BLaER1 (cell line): ENCODE measurements around the gene IRX6.

Source experiments
- H3K27ac ChIP-seq: shearing (Covaris generic); formaldehyde crosslinking; 2 replicates; pipeline ENCODE4 v1.8.1; 2022
- H3K27me3 ChIP-seq: shearing (Covaris generic); formaldehyde crosslinking; 2 replicates; pipeline ENCODE4 v1.8.1; 2022
- H3K36me3 ChIP-seq: shearing (Covaris generic); formaldehyde crosslinking; 2 replicates; pipeline ENCODE4 v1.8.1; 2022
- H3K4me1 ChIP-seq: shearing (Covaris generic); formaldehyde crosslinking; 2 replicates; pipeline ENCODE4 v1.8.1; 2022
- H3K4me2 ChIP-seq: shearing (Covaris generic); formaldehyde crosslinking; 2 replicates; pipeline ENCODE4 v1.8.1; 2022
- H3K4me3 ChIP-seq: shearing (Covaris generic); formaldehyde crosslinking; 2 replicates; pipeline ENCODE4 v1.8.1; 2022
- H3K9ac ChIP-seq: shearing (Covaris generic); formaldehyde crosslinking; 2 replicates; pipeline ENCODE4 v1.8.1; 2022
- H3K9me3 ChIP-seq: shearing (Covaris generic); formaldehyde crosslinking; 2 replicates; pipeline ENCODE4 v1.8.1; 2022
- H4K20me1 ChIP-seq: shearing (Covaris generic); formaldehyde crosslinking; 2 replicates; pipeline ENCODE4 v1.8.1; 2022
- Cebpa-rat ChIP-seq: shearing (Covaris generic); IDR thresholded peaks from 2 replicates; pipeline ENCODE4 v1.8.1; 2022

Gene IRX6

GRCh38 chr16:55323637-55324271, at the start of gene IRX6:
IRX6 (plus strand) TSS chr16:55324203; CDS start chr16:55325092, 889 bp downstream.
- no peak for TF ChIP-seq Cebpa-rat
- H3K27me3 ChIP-seq, result no peaks in the 10 kb centered on the region
- H4K20me1 ChIP-seq, result no peaks in the 10 kb centered on the region
- peaks cover 10% of the 10 kb centered on the region for H3K9me3 ChIP-seq
- 0 out of 2 replicates have a peak, but pooled peaks cover 5% of the 10 kb centered on the region for H3K4me1 ChIP-seq
- no peaks in the 10 kb centered on the region for H3K36me3 ChIP-seq
- H3K4me2 ChIP-seq, result no peak within 1 kb of the TSS
- H3K27ac ChIP-seq, result no peak within 1 kb of the TSS
- no peak within 1 kb of the TSS for H3K9ac ChIP-seq
- no peak within 1 kb of the TSS for H3K4me3 ChIP-seq

GRCh38 chr16:55274391-55274790, 49.6 kb upstream of the IRX6 start:
- Histone ChIP-seq H3K36me3 (no peaks in the 10 kb centered on the region), H4K20me1 (no peaks in the 10 kb centered on the region), H3K4me2 (no peak overlapping the region), H3K9me3 (no peaks in the 10 kb centered on the region), H3K27me3 (no peaks in the 10 kb centered on the region), H3K4me1 (no peaks in the 10 kb centered on the region), H3K27ac (no peak overlapping the region), H3K9ac (no peak overlapping the region), H3K4me3 (no peak overlapping the region)
- no peak for TF ChIP-seq Cebpa-rat

GRCh38 chr16:55275167-55275566, 48.8 kb upstream of the IRX6 start:
- Histone ChIP-seq H3K4me2 (no peak overlapping the region), H3K27me3 (no peaks in the 10 kb centered on the region), H3K4me3 (no peak overlapping the region), H3K9me3 (no peaks in the 10 kb centered on the region), H3K4me1 (no peaks in the 10 kb centered on the region), H3K27ac (no peak overlapping the region), H3K36me3 (no peaks in the 10 kb centered on the region), H3K9ac (no peak overlapping the region), H4K20me1 (no peaks in the 10 kb centered on the region)
- no peak for TF ChIP-seq Cebpa-rat

- no peaks in the 10 kb centered on the region for H4K20me1 ChIP-seq
- no peaks in the 10 kb centered on the region for H3K9me3 ChIP-seq
- no peaks in the 10 kb centered on the region for H3K36me3 ChIP-seq
- no peak overlapping the region for H3K27ac ChIP-seq
- H3K4me3 ChIP-seq, result no peak overlapping the region
- H3K27me3 ChIP-seq, result no peaks in the 10 kb centered on the region
- H3K4me2 ChIP-seq, result no peak overlapping the region
- H3K9ac ChIP-seq, result no peak overlapping the region
- TF ChIP-seq Cebpa-rat, result no peak
- H3K4me1 ChIP-seq, result no peaks in the 10 kb centered on the region
These were observed 48.1 kb upstream of the IRX6 start for GRCh38 chr16:55275869-55276268.

- Histone ChIP-seq H3K36me3 (no peaks in the 10 kb centered on the region), H3K9me3 (no peaks in the 10 kb centered on the region), H3K4me1 (no peaks in the 10 kb centered on the region), H3K27me3 (no peaks in the 10 kb centered on the region), H3K4me2 (no peak overlapping the region), H3K27ac (no peak overlapping the region), H3K4me3 (no peak overlapping the region), H3K9ac (no peak overlapping the region), H4K20me1 (no peaks in the 10 kb centered on the region)
- TF ChIP-seq Cebpa-rat, result no peak
These were observed 46.5 kb upstream of the IRX6 start for GRCh38 chr16:55277536-55277935.

GRCh38 chr16:55279598-55279997, 44.4 kb upstream of the IRX6 start:
- H3K4me3 ChIP-seq, result no peak overlapping the region
- H3K36me3 ChIP-seq, result no peaks in the 10 kb centered on the region
- no peaks in the 10 kb centered on the region for H3K27me3 ChIP-seq
- no peak overlapping the region for H3K9ac ChIP-seq
- no peaks in the 10 kb centered on the region for H4K20me1 ChIP-seq
- H3K27ac ChIP-seq, result no peak overlapping the region
- TF ChIP-seq Cebpa-rat, result peak; percentile 73; the same call in 1 of the 2 replicates
- H3K9me3 ChIP-seq, result no peaks in the 10 kb centered on the region
- H3K4me2 ChIP-seq, result no peak overlapping the region
- H3K4me1 ChIP-seq, result peaks cover 5% of the 10 kb centered on the region

- Histone ChIP-seq H3K4me3 (no peak overlapping the region), H3K9ac (no peak overlapping the region), H3K27me3 (no peaks in the 10 kb centered on the region), H3K4me2 (no peak overlapping the region), H3K36me3 (no peaks in the 10 kb centered on the region), H4K20me1 (no peaks in the 10 kb centered on the region), H3K27ac (no peak overlapping the region), H3K9me3 (no peaks in the 10 kb centered on the region), H3K4me1 (peaks cover 5% of the 10 kb centered on the region)
- no peak for TF ChIP-seq Cebpa-rat
These were observed 43.4 kb upstream of the IRX6 start for GRCh38 chr16:55280587-55280986.

- Histone ChIP-seq H3K4me2 (no peak overlapping the region), H3K27ac (no peak overlapping the region), H4K20me1 (no peaks in the 10 kb centered on the region), H3K27me3 (no peaks in the 10 kb centered on the region), H3K9ac (no peak overlapping the region), H3K4me3 (no peak overlapping the region), H3K9me3 (peaks cover 2% of the 10 kb centered on the region; the same call in 1 of the 2 replicates), H3K4me1 (peaks cover 5% of the 10 kb centered on the region), H3K36me3 (no peaks in the 10 kb centered on the region)
- no peak for TF ChIP-seq Cebpa-rat
These were observed 41.6 kb upstream of the IRX6 start for GRCh38 chr16:55282441-55282840.

GRCh38 chr16:55283812-55284717, 39.9 kb upstream of the IRX6 start:
- no peak overlapping the region for H3K4me2 ChIP-seq
- no peak overlapping the region for H3K9ac ChIP-seq

GRCh38 chr16:55284718-55285099, 39.3 kb upstream of the IRX6 start:
- H3K4me1 ChIP-seq, result peaks cover 5% of the 10 kb centered on the region
- H3K27ac ChIP-seq, result no peak overlapping the region
- no peak for TF ChIP-seq Cebpa-rat
- H3K36me3 ChIP-seq, result no peaks in the 10 kb centered on the region
- no peak overlapping the region for H3K9ac ChIP-seq
- no peak overlapping the region for H3K4me2 ChIP-seq
- H4K20me1 ChIP-seq, result no peaks in the 10 kb centered on the region
- no peak overlapping the region for H3K4me3 ChIP-seq
- H3K9me3 ChIP-seq, result peaks cover 15% of the 10 kb centered on the region
- no peaks in the 10 kb centered on the region for H3K27me3 ChIP-seq

More at GRCh38 chr16:55283812-55284717, 39.9 kb upstream of the IRX6 start:
- Histone ChIP-seq H4K20me1 (no peaks in the 10 kb centered on the region), H3K27ac (no peak overlapping the region), H3K36me3 (no peaks in the 10 kb centered on the region), H3K9me3 (peaks cover 13% of the 10 kb centered on the region), H3K4me3 (no peak overlapping the region), H3K4me1 (peaks cover 5% of the 10 kb centered on the region), H3K27me3 (no peaks in the 10 kb centered on the region)
- TF ChIP-seq Cebpa-rat, result no peak
